GM19468 (cell line): ENCODE data around the gene DMAC1.

Experiments used
- ATAC-seq: cut with Tn5 transposase; IDR thresholded peaks from one replicate; pipeline ENCODE4 v1.9.1; 2021; ENCODE audit warnings: mild to moderate bottlenecking, moderate library complexity, moderate number of reproducible peaks; ENCODE audit not compliant: unreplicated experiment; ENCODE audit errors: extremely low read depth

Gene DMAC1

DNA sequence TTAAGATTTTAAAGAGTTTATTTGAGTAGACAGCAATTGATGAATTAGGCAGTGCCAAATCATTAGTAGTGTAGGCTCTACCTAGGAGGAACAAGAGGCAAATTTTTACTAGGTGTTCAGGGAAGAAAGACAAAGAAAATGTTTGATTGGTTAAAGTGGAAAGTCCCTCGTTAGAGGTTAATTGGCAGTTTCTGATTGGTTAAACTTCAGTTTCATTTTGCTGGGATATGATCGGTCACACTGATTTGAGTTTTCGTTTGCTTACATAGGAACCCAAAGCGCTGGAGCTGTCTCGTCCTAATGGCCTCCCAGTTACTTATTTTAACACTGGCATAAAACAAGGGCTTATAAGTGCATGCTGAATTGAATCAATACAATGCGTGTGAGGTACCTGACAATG, 15.1 kb downstream of the DMAC1 start:
- ATAC-seq: no peak

DNA sequence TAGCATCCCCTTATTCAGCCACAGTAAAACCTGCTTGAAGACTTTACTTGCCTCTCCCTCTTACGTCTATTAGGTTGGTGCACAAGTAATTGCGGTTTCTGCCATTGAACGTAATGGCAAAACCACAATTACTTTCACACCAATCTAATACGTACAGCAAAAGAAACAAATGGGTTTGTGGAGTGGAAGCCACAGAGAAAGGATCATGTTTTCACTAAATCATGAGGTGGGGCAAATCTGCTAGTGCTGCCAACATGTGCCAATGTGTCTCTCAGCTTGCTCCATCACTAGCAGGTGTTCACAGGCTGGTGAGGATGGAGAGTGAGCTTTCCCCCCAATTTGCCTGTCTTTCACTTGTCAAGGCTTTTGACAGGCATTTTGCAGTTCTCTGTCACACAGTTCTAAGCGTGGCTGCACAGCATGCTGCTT, 15.9 kb downstream of the DMAC1 start:
- ATAC-seq: no peak

DNA sequence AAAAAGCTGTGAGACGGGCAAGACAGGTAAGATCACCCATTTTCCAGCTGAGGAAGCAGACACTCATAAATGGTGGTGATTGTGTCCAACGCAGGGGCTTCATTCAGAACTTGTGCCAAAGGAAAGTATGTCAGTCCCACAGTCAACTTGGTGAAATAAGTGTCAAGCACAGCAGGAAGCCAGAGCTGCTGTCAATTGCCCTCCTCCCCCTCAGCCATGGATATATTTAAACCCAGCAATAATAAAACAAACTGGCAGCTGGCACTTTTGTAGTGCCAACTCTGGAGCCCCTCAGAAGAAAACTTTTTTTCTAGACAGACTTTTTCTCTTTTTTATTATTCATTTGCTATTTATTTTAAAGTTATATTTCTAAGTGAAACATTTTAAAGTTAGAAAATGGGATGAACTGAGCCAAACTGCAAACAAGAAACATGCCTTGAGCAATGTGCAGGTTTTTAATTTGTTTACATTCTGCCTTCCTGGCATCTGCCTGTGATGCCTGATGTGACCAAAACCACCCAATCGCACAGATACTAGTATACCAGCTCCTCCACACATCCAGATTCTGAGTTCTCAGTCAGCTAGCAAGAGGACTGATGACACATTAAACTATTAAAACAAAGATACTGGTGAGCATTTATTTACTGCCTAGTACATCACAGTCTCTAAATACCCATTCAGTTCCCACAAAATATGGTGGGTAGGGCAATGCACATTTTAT, 17.0 kb downstream of the DMAC1 start:
- no peak for ATAC-seq

DNA sequence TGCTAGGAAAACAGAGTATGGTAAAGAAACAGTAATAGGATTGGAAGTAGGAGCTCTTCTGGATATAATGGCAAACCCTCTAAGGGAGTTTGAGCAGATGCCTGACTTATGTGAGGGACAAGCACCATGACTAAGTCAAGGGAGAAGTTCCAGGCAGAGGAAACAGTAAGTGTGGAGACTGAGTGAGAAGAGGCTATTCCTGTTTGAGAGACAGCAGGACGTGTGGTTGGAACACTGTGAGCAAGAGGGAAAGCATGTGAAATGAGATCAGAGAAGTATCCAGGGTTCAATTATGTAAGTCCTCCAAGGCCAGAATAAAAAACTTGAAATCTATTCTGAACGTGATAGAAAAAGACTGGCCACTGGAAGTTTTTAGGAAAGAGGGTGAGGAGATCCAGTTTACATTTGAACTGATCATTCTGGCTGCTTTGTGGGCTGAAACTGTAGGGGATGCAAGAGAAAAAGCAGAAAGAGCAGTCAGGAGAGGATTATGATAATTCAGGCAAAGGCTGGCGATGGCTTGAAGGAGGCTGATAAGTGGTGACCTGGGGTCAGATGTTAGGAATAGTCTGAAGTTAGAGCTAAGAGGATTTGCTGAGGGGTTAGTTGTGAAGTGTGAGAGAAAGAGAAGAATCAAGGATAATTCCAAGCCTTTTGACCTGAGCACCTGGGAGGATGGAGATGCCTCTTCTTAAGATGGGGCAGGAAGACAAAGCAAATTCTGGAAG, 19.2 kb downstream of the DMAC1 start:
- ATAC-seq: no peak

DNA sequence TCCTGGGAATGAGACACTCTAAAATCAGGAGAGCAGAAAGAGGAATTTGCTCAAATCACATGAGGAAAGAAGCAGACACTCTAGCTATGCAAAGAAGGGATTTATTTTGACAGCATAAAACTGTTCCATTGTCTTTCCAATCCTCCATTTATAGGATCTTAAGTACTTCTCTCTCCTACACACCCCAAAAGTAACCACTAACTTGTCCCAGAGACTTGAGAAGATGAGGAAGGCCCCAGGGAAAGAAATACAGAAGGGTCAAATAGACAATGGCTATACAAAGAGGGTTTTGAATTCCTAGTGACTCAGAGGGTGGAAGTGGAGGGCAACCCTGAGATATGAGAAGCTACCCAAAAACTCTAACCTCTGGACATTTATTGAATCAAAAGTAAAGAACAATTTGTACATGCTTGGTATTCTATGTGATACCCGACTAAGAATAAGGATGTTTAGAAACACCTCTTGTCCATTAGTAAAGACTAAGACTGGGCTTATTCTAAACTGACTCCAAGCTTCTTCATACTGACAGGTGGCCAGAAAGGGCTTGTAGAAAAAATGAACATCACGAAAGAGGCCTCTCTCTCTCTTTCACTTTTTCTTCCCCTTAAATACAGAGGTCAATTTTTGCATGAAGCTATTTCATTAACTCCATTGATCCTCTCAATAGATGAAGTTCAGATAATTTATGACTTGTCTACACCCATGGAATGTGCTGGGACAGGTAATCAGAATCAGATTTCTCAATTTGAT, 20.6 kb downstream of the DMAC1 start:
- no peak for ATAC-seq

DNA sequence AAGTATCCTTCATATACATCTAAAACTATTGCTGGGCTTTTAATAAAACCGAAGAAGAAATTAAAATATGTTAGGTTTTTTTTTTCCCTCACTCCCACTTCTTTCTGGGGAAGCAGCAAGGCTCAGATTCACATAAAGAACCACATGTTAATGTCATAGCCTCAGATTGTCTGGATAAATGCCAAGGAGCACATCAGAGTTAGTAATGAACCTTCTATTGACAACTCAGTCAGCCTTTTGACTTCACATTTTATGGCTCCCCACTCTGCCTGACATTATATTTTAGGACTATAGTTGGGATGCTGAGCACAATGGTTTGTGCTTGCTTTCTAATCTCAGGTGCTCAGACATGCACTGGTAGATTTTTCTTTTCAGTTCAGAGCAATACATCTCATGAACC, 21.8 kb downstream of the DMAC1 start:
- ATAC-seq: no peak

DNA sequence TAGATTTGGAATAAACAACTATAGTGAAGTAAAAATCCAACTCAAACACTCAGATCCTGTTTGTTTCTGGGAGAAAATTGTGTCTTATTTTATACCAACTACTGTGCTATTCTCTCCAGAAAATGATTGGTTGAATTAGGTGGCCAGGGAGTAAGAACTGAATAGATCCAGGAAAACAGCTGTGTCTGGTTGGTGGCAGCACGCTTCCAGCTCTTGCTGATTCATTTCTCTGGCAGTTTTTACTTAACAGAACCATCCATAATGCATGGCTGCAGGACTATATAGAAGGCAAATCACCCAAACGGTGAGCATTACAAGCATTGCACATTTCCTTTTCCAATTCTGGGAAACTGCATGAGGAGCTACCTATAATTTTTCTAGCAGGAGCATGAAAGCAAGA, 29.5 kb downstream of the DMAC1 start:
- no peak for ATAC-seq

DNA sequence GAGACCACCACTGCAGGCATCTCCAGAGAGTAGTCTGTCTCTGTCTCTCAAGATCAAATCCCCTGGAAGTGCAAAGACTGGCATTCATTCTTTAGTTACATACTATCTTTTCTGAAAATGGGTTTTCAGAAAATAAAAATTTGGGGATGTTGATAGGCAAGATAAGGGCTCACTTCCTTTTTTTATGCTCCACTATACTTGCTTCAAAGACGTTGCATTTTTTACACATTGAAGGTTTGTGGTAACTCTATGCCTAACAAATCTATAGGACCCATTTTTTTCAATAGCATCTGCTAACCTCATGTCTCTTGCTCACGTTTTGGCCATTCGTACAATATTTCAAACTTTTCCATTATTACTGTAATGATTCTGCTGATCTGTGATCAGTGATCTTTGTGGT, 37.0 kb downstream of the DMAC1 start:
- ATAC-seq: no peak

DNA sequence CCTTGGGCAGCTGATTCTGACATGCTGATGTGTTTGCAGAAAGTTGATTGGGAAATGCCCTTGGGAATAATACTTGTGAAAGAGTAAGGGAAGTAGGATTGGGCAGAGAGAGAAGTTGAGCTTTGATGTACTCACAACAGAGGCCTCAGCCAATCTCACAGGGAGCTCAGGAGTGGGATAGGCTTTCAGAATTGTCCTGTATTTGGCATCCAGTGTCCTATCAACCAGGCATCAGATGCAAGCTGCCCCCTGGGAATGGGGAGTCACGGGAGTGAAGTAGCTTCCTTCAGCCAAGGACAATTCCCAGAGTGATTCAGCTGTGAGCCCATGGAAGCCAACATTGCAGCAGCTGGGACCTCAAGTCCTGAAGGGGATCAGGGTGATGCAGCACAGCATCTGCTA, 39.6 kb downstream of the DMAC1 start:
- ATAC-seq: no peak

DNA sequence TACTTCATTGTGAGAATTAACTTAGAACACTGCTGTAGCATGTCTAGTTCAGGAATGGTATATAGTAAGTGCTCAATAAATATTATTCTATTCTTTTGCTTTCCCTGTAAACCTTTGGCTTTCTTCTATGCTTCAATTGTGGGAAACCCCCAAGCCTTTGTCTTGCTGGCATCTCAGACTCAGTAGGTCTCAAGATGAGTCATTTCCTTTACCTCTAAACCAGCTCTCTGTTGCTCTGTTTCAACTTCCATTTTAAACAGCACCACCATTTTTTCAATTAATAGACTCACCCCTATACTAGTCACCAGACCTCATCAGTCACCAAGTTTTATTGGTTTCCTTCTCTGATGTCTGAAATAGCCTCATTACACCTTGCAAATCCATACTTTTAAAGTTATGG, 43.5 kb downstream of the DMAC1 start:
- ATAC-seq: no peak

DNA sequence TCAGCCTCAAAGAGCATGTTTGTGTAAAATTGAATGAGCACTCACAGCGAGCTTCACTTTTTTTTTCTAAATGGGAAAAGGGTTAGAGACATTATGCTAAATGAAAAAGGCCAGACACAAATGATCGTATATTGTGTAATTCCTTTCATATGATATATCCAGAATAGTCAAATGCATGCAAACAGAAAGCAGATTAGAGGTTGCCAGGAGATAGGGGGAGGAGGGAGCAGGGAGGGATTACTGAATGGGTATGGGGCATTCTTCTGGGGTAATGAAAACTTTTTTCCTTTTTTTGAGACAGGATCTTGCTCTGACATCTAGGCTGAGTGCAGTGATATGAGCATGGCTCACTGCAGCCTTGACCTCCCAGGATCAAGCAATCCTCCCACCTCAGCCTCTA, 47.1 kb downstream of the DMAC1 start:
- no peak for ATAC-seq
